Heart left ventricle (tissue), 13 donors: ENCODE results near the gene ASTL.

Experiments used
- POLR2A ChIP-seq, 2 donors: fragments of 450-650 bp; IDR thresholded peaks; one replicate each; pipeline ENCODE4 v1.6.1; 2017; ENCODE audit warnings: antibody characterized with exemption in 2 of 2, mild to moderate bottlenecking in 2 of 2, moderate library complexity in 2 of 2
- TF ChIP-seq, protein P1 (sequence below), 12 donors: fragments of 200-600 bp; sonication (generic) in 4 of 12; IDR thresholded peaks; one replicate each; pipeline versions ENCODE4 v1.5.0 to v1.8.0; 2018 to 2022; ENCODE audit warnings: antibody characterized with exemption in 12 of 12, mild to moderate bottlenecking in 5 of 12
- donor health status: ischemic (EF 13 %, LVEDD 7.1; RV severe dilation, severe dysfunction).
- donor health status: DM: no; HTN: yes; CAD: no.
- donor health status: DM: no; HTN: no; CAD: no.
- donor health status: ischemic (EF 25% LVEDD 6.9; RV normal size, moderate dysfunction).
- donor health status: ischemic (EF 25% LVEDD 5.7; RV mildly dilated, moderate dysfunction).
- donor health status: ischemic (EF 35%, LVEDD 5.7; RV mildly dilated, moderate dysfunction).
- donor health status: nonischemic (EF 11% LVEDD 7.7; RV severe dilation, severe dysfunction).
- donor health status: DM: yes; HTN: yes; CAD: no.
- donor health status: PGD.
- donor health status: ischemic (EF 29% LVEDD 5.4; RV normal size, mild dysfunction).
- donor health status: nonischemic (EF 23%, LVEDD 6.1; RV moderate dilation, normal function).

DNA sequence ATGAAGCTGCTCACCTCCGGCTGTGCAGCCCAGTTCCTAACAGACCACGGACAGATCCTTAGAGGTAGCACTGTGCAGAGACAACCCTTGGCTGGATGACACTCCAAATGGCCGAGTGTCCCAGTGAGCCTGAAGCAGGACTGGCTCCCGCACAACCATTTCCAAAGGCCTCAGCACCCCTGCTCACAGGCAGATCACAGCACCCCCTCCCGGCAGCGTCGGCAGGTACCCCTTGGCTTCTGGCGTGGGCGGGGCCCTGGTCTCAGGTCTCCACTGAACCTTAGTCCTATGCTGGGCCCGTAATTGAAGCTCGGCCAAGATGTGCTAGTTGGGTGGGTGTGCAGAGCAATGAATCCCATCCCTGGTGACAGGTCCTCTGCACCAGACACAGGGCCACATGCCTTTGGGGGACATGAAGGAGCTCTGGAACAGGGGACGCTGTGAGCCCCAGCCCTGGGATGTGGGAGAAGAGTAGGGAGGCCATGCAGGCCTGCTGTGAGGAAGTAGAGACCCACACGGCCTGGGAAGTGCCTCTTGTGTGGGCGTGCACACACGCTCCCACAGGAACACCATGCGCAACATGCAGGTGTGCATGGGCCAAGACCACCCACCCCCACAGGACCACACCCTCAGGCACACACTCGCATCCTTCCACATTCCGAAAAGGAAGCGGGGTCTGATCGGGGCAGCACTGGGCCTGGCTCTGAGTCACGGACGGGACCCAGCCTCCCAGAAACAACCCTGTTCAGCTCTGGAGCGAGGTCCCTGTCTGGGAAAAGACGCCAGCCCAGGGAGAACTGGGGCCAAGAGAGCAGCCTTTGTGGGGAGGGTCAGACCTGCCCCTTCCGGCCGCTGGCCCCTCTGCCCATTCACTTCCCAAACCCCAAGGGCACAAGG is 4.2 kb upstream of the ASTL start:
- TF ChIP-seq POLR2A (IDR thresholded peaks at IDR 0.05), result no peak
- TF ChIP-seq, protein P1, sequence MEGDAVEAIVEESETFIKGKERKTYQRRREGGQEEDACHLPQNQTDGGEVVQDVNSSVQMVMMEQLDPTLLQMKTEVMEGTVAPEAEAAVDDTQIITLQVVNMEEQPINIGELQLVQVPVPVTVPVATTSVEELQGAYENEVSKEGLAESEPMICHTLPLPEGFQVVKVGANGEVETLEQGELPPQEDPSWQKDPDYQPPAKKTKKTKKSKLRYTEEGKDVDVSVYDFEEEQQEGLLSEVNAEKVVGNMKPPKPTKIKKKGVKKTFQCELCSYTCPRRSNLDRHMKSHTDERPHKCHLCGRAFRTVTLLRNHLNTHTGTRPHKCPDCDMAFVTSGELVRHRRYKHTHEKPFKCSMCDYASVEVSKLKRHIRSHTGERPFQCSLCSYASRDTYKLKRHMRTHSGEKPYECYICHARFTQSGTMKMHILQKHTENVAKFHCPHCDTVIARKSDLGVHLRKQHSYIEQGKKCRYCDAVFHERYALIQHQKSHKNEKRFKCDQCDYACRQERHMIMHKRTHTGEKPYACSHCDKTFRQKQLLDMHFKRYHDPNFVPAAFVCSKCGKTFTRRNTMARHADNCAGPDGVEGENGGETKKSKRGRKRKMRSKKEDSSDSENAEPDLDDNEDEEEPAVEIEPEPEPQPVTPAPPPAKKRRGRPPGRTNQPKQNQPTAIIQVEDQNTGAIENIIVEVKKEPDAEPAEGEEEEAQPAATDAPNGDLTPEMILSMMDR (IDR thresholded peaks at IDR 0.05), result no peak
